Esophagus squamous epithelium (tissue), 4 donors: ENCODE measurements around the gene RASAL2.

Experiments
- POLR2A ChIP-seq, 4 donors: fragments of 450-650 bp; IDR thresholded peaks; one replicate each; pipeline ENCODE4 v1.6.1; 2017; ENCODE audit warnings: antibody characterized with exemption in 4 of 4, mild to moderate bottlenecking in 4 of 4, moderate library complexity in 3 of 4
- TF ChIP-seq, protein P1 (sequence below), 6 experiments: fragments of 450-650 bp in 4 of 6; fragments of 200-600 bp in 2 of 6; sonication (generic) in 2 of 6; IDR thresholded peaks; one replicate each; pipeline ENCODE4 v1.5.1; 2016 to 2019; ENCODE audit warnings: antibody characterized with exemption in 6 of 6, mild to moderate bottlenecking in 4 of 6, moderate library complexity in 4 of 6

GRCh38 chr1:178506177-178506576 lies 412.3 kb downstream of the RASAL2 start:
- TF ChIP-seq, protein P1, sequence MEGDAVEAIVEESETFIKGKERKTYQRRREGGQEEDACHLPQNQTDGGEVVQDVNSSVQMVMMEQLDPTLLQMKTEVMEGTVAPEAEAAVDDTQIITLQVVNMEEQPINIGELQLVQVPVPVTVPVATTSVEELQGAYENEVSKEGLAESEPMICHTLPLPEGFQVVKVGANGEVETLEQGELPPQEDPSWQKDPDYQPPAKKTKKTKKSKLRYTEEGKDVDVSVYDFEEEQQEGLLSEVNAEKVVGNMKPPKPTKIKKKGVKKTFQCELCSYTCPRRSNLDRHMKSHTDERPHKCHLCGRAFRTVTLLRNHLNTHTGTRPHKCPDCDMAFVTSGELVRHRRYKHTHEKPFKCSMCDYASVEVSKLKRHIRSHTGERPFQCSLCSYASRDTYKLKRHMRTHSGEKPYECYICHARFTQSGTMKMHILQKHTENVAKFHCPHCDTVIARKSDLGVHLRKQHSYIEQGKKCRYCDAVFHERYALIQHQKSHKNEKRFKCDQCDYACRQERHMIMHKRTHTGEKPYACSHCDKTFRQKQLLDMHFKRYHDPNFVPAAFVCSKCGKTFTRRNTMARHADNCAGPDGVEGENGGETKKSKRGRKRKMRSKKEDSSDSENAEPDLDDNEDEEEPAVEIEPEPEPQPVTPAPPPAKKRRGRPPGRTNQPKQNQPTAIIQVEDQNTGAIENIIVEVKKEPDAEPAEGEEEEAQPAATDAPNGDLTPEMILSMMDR (IDR thresholded peaks at IDR 0.05), result no peak
- no peak for TF ChIP-seq POLR2A (IDR thresholded peaks at IDR 0.05)
